ENCODE data around the gene EPHA4. TPM values are rescaled to one million over a fixed set of nuclear protein-coding genes. Genes with fewer than 3 reads are reported as not detected.

Gene EPHA4
- polyA plus RNA-seq, 1 donor, result 4.9 TPM

DNA sequence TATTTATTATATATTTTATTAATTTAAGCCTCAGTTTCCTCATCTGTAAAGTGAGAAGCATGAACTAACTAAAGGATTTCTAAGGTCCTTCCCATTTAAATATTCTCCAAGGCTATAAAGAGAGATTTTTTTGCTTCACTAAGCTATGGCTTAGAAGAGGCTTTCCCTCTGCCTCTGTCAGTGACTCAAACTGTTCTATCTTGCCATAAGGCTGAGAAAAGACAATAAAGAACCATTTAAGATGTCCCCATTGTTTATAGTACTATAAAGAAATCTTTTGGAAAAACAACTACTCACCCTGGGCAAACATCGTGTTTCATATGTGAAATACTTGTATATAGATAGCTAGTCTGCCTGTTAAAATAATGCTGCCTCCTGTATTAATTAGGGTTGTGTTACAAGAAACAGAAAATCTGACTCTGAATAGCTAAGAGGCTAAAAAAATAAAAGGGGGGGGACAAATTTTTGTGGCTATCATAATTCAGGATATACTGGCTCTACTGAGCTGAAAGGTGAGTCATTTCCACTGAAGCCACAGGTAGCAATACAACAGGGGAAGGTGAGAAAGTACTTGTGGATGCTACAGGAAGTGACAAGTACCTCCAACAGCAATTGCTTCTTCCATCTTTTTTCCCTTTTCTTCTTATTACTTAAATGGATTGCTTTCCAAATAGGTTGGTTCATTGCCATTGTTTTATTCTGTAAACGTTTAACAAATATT is 25.4 kb downstream of the EPHA4 start:
- no peak for DNase-seq
- 88% methylated on average over 1 of the region's 2 CpGs for WGBS (ENCODE audit: insufficient coverage, low lambda C conversion rate)
- H3K36me3 ChIP-seq (ENCODE audit: control insufficient read depth, insufficient read depth, low read length), result no peaks in the 10 kb centered on the region
- no peaks in the 10 kb centered on the region for H3K4me1 ChIP-seq (ENCODE audit: control insufficient read depth, insufficient read depth, low read length)
- H3K9me3 ChIP-seq (ENCODE audit: control insufficient read depth, low read depth, low read length), result no peaks in the 10 kb centered on the region
- no peak overlapping the region for H3K27ac ChIP-seq (ENCODE audit: low read length)
- H3K4me3 ChIP-seq (ENCODE audit: low read length), result no peak overlapping the region
- H3K27me3 ChIP-seq (ENCODE audit: control insufficient read depth, insufficient read depth, low read length), result no peaks in the 10 kb centered on the region

GRCh38 chr2:221541131-221541735 is 30.9 kb downstream of the EPHA4 start:
- Histone ChIP-seq H3K9me3 (ENCODE audit: control insufficient read depth, low read depth, low read length) (no peaks in the 10 kb centered on the region), H3K4me1 (ENCODE audit: control insufficient read depth, insufficient read depth, low read length) (no peaks in the 10 kb centered on the region), H3K27ac (ENCODE audit: low read length) (no peak overlapping the region), H3K36me3 (ENCODE audit: control insufficient read depth, insufficient read depth, low read length) (no peaks in the 10 kb centered on the region), H3K27me3 (ENCODE audit: control insufficient read depth, insufficient read depth, low read length) (no peaks in the 10 kb centered on the region), H3K4me3 (ENCODE audit: low read length) (no peak overlapping the region)
- DNase-seq, result no peak
- WGBS (ENCODE audit: insufficient coverage, low lambda C conversion rate), result no CpG with 5 or more reads among the region's 6 CpGs

GRCh38 chr2:221539246-221539645 is 32.9 kb downstream of the EPHA4 start:
- WGBS (ENCODE audit: insufficient coverage, low lambda C conversion rate), result 89% methylated on average over 4 of the region's 4 CpGs
- DNase-seq, result no peak
- H3K27ac ChIP-seq (ENCODE audit: low read length), result no peak overlapping the region
- H3K27me3 ChIP-seq (ENCODE audit: control insufficient read depth, insufficient read depth, low read length), result no peaks in the 10 kb centered on the region
- no peaks in the 10 kb centered on the region for H3K36me3 ChIP-seq (ENCODE audit: control insufficient read depth, insufficient read depth, low read length)
- no peak overlapping the region for H3K4me3 ChIP-seq (ENCODE audit: low read length)
- no peaks in the 10 kb centered on the region for H3K4me1 ChIP-seq (ENCODE audit: control insufficient read depth, insufficient read depth, low read length)
- H3K9me3 ChIP-seq (ENCODE audit: control insufficient read depth, low read depth, low read length), result no peaks in the 10 kb centered on the region

DNA sequence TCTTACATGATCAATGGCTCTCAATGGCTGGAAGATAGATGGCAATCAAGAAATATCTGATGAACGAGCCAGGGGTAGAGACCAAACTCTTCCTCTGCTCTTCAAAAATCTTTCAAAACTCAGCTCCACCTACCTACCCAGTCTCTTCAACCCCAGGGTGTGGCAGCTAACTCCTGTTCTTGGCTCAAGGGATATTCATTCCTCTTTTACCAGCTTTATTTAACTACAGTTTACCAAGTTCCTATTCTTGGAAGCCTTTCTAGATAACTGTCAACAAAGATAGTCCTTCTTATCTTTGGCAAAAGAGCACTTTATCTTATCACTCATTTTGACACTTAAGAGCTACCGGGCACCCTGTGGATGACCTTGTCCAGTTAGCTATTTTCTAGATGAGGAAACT is 36.3 kb downstream of the EPHA4 start:
- Histone ChIP-seq H3K27me3 (ENCODE audit: control insufficient read depth, insufficient read depth, low read length) (no peaks in the 10 kb centered on the region), H3K9me3 (ENCODE audit: control insufficient read depth, low read depth, low read length) (no peaks in the 10 kb centered on the region), H3K27ac (ENCODE audit: low read length) (no peak overlapping the region), H3K4me1 (ENCODE audit: control insufficient read depth, insufficient read depth, low read length) (no peaks in the 10 kb centered on the region), H3K4me3 (ENCODE audit: low read length) (no peak overlapping the region), H3K36me3 (ENCODE audit: control insufficient read depth, insufficient read depth, low read length) (no peaks in the 10 kb centered on the region)
- WGBS (ENCODE audit: insufficient coverage, low lambda C conversion rate), result no CpG with 5 or more reads among the region's 2 CpGs
- no peak for DNase-seq

DNA sequence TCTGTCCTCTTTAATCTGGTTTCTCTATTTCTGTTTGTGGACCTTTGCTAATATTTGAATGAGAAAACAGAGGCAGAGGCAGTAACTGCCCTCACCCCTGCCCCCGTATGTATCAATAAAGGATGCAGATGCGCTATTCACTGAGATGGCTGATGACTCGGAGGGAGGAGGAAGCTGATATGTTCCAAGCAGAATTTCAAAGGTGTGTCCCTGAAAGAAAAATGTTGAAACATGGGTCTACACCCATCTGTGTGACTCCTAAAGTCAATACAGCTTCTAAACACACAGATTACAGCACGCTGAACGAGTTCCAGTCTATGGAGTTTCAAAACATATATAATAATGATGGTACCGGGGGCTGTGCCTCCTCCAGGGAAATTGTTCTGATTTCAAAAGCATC is 38.8 kb downstream of the EPHA4 start:
- Histone ChIP-seq H3K27me3 (ENCODE audit: control insufficient read depth, insufficient read depth, low read length) (no peaks in the 10 kb centered on the region), H3K27ac (ENCODE audit: low read length) (no peak overlapping the region), H3K4me3 (ENCODE audit: low read length) (no peak overlapping the region), H3K9me3 (ENCODE audit: control insufficient read depth, low read depth, low read length) (no peaks in the 10 kb centered on the region), H3K4me1 (ENCODE audit: control insufficient read depth, insufficient read depth, low read length) (peaks cover 2% of the 10 kb centered on the region), H3K36me3 (ENCODE audit: control insufficient read depth, insufficient read depth, low read length) (no peaks in the 10 kb centered on the region)
- peak in 1 of 2 donors; percentile 10 for DNase-seq
- WGBS (ENCODE audit: insufficient coverage, low lambda C conversion rate), result 40% methylated on average over 1 of the region's 6 CpGs

DNA sequence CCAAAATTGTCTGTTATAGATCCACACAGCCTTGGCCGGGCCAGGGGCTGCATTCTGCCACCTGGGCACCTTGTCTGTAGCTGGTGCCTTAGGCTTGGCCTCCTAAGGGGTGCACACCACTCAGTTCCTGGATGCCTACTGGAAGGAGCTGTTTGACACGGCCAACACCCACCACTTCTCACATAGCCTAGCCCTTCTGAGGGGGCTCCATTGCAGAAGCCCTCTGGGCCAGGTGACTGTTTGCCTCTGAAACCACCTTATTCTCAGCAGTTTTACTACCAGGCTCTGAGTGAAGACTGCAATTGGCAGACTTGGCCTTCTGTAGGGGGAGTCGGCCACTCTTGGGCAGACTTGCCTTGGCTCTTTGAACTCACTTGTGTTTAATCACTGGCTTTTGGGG is 39.5 kb downstream of the EPHA4 start:
- Histone ChIP-seq H3K4me1 (ENCODE audit: control insufficient read depth, insufficient read depth, low read length) (peaks cover 6% of the 10 kb centered on the region), H3K36me3 (ENCODE audit: control insufficient read depth, insufficient read depth, low read length) (no peaks in the 10 kb centered on the region), H3K27ac (ENCODE audit: low read length) (no peak overlapping the region), H3K4me3 (ENCODE audit: low read length) (no peak overlapping the region), H3K9me3 (ENCODE audit: control insufficient read depth, low read depth, low read length) (no peaks in the 10 kb centered on the region), H3K27me3 (ENCODE audit: control insufficient read depth, insufficient read depth, low read length) (no peaks in the 10 kb centered on the region)
- 89% methylated on average over 1 of the region's 3 CpGs for WGBS (ENCODE audit: insufficient coverage, low lambda C conversion rate)
- DNase-seq, result no peak

- H3K27me3 ChIP-seq (ENCODE audit: control insufficient read depth, insufficient read depth, low read length), result no peaks in the 10 kb centered on the region
- WGBS (ENCODE audit: insufficient coverage, low lambda C conversion rate), result no CpG with 5 or more reads among the region's 2 CpGs
- no peak for DNase-seq
- peaks cover 20% of the 10 kb centered on the region for H3K4me1 ChIP-seq (ENCODE audit: control insufficient read depth, insufficient read depth, low read length)
- H3K36me3 ChIP-seq (ENCODE audit: control insufficient read depth, insufficient read depth, low read length), result no peaks in the 10 kb centered on the region
- H3K4me3 ChIP-seq (ENCODE audit: low read length), result no peak overlapping the region
- H3K27ac ChIP-seq (ENCODE audit: low read length), result no peak overlapping the region
- H3K9me3 ChIP-seq (ENCODE audit: control insufficient read depth, low read depth, low read length), result no peaks in the 10 kb centered on the region
Observed at GRCh38 chr2:221530653-221531037, 41.5 kb downstream of the EPHA4 start.

DNA sequence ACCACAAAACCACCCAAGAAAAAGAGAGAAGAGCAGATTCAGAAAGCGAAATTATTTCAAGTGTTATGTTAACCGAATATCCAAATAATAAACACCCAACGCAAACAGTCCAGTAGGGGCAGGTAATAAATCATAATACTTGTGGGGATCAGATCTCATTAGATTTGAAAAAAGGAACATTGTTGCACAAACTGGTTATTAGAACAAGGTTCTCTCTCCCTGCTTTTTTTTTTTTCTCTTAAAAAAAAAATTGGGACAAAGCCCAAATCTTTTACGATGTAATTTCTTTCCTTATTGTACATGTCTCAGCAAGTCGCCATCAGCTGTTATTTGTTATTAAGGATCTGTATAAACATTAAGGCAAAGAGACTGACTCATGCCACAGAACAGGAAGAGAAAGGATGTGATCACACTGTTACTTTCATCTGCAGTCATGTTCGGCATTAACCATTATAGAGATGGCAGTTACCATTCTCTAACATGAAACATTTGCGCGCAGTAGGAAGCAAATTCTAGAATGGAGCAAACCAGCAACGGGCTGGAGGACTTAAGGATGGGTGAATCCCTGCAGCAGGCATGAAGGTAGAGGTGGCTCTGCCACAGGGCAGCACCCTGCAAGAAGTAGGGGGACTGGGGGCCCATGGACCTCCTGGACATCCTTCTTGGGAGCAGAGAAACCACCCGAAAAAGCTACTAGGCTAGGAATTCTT is 42.0 kb downstream of the EPHA4 start:
- Histone ChIP-seq H3K9me3 (ENCODE audit: control insufficient read depth, low read depth, low read length) (no peaks in the 10 kb centered on the region), H3K36me3 (ENCODE audit: control insufficient read depth, insufficient read depth, low read length) (no peaks in the 10 kb centered on the region), H3K4me3 (ENCODE audit: low read length) (no peak overlapping the region), H3K4me1 (ENCODE audit: control insufficient read depth, insufficient read depth, low read length) (peaks cover 20% of the 10 kb centered on the region), H3K27ac (ENCODE audit: low read length) (no peak overlapping the region), H3K27me3 (ENCODE audit: control insufficient read depth, insufficient read depth, low read length) (no peaks in the 10 kb centered on the region)
- DNase-seq, result peak in 1 of 2 donors; percentile 8
- WGBS (ENCODE audit: insufficient coverage, low lambda C conversion rate), result 81% methylated on average over 6 of the region's 10 CpGs

GRCh38 chr2:221529177-221529942 is 42.7 kb downstream of the EPHA4 start:
- 80% methylated on average over 1 of the region's 8 CpGs for WGBS (ENCODE audit: insufficient coverage, low lambda C conversion rate)
- Histone ChIP-seq H3K4me1 (ENCODE audit: control insufficient read depth, insufficient read depth, low read length) (peaks cover 20% of the 10 kb centered on the region), H3K4me3 (ENCODE audit: low read length) (no peak overlapping the region), H3K27ac (ENCODE audit: low read length) (no peak overlapping the region), H3K36me3 (ENCODE audit: control insufficient read depth, insufficient read depth, low read length) (no peaks in the 10 kb centered on the region), H3K27me3 (ENCODE audit: control insufficient read depth, insufficient read depth, low read length) (no peaks in the 10 kb centered on the region), H3K9me3 (ENCODE audit: control insufficient read depth, low read depth, low read length) (no peaks in the 10 kb centered on the region)
- no peak for DNase-seq

- no peaks in the 10 kb centered on the region for H3K27me3 ChIP-seq (ENCODE audit: control insufficient read depth, insufficient read depth, low read length)
- 0% methylated on average over 1 of the region's 6 CpGs for WGBS (ENCODE audit: insufficient coverage, low lambda C conversion rate)
- no peak overlapping the region for H3K4me3 ChIP-seq (ENCODE audit: low read length)
- peaks cover 20% of the 10 kb centered on the region for H3K4me1 ChIP-seq (ENCODE audit: control insufficient read depth, insufficient read depth, low read length)
- no peaks in the 10 kb centered on the region for H3K9me3 ChIP-seq (ENCODE audit: control insufficient read depth, low read depth, low read length)
- peak overlapping the region; percentile 26 for H3K27ac ChIP-seq (ENCODE audit: low read length)
- peak; percentile 41 to 75 for DNase-seq
- H3K36me3 ChIP-seq (ENCODE audit: control insufficient read depth, insufficient read depth, low read length), result no peaks in the 10 kb centered on the region
Observed at GRCh38 chr2:221527776-221528309, 44.3 kb downstream of the EPHA4 start.
